Endothelial cell of umbilical vein (primary cell): ENCODE measurements around the gene DAND5. TPM values are rescaled to one million over a fixed set of nuclear protein-coding genes. Genes with fewer than 3 reads are reported as not detected.

Source experiments
- BruUV-seq: library from RNA; stranded (reverse); fragments of 400-500 nt; replicated peaks from 2 replicates; lab custom pipeline; 2021; lab: Mats Ljungman, UMichigan
- CTCF ChIA-PET: fragments of 300-600, 350-600 bp; sonication (Branson Sonifier 250); formaldehyde crosslinking; loops from one replicate; lab custom pipeline; 2021; ENCODE audit warnings: antibody characterized with exemption, inconsistent platforms; lab: Charles Lee
- POLR2A ChIA-PET: fragments of 300-600, 350-600 bp; sonication (Branson Sonifier 250); formaldehyde crosslinking; loops from one replicate; lab custom pipeline; 2021; ENCODE audit warnings: antibody characterized with exemption, inconsistent platforms; lab: Charles Lee
- DNase-seq: peaks from one replicate; pipeline ENCODE4 v3.0.0-alpha.2; 2011; ENCODE audit warnings: low read depth, low spot score
- FAIRE-seq: peaks from 2 replicates; lab custom pipeline; 2011; peaks lifted over from hg19 to GRCh38; lab: Jason Lieb, UNC
- H2AFZ ChIP-seq: 2 replicates; pipeline ENCODE4 v1.6.0; 2012; ENCODE audit warnings: low read depth, low read length, control low read depth, inconsistent platforms
- H3K27ac ChIP-seq: 2 replicates; pipeline ENCODE4 v1.5.1; 2011; ENCODE audit warnings: low read depth, mild to moderate bottlenecking, control low read depth, low read length, moderate library complexity; ENCODE audit not compliant: insufficient read depth
- H3K27me3 ChIP-seq, 2 experiments: 2 replicates each; pipeline versions ENCODE4 v1.6.0 to v1.6.1; 2011; ENCODE audit warnings: low read length in 2 of 2, mixed read lengths in 1 of 2; ENCODE audit not compliant: control insufficient read depth in 2 of 2, insufficient read depth in 2 of 2
- H3K36me3 ChIP-seq, 2 experiments: 2 replicates in 1 of 2; 3 replicates in 1 of 2; pipeline ENCODE4 v1.5.1; 2011; ENCODE audit warnings: low read length in 2 of 2, mild to moderate bottlenecking in 1 of 2, moderate library complexity in 1 of 2; ENCODE audit not compliant: control insufficient read depth in 2 of 2, insufficient read depth in 2 of 2; ENCODE audit errors: extremely low read depth in 1 of 2
- H3K4me1 ChIP-seq: 3 replicates; pipeline ENCODE4 v1.5.1; 2011; ENCODE audit warnings: mild to moderate bottlenecking, low read length; ENCODE audit not compliant: control insufficient read depth, insufficient read depth; ENCODE audit errors: extremely low read depth
- H3K4me2 ChIP-seq: 2 replicates; pipeline ENCODE4 v1.6.1; 2011; ENCODE audit warnings: low read length, control low read depth, mixed read lengths; ENCODE audit not compliant: insufficient read depth
- H3K4me3 ChIP-seq, 3 experiments: fragments of 200-600 bp in 1 of 3; sonication (generic), shearing (Covaris generic) in 1 of 3; replicated peaks in 1 of 3; 2 replicates each; pipeline ENCODE4 v1.5.1; 2011 to 2016; ENCODE audit warnings: control low read depth in 3 of 3, low read length in 3 of 3, mild to moderate bottlenecking in 2 of 3, inconsistent platforms in 1 of 3, low read depth in 1 of 3, moderate library complexity in 1 of 3; ENCODE audit not compliant: insufficient read depth in 1 of 3
- H3K79me2 ChIP-seq: 2 replicates; pipeline ENCODE4 v1.6.0; 2012; ENCODE audit warnings: low read length, inconsistent platforms; ENCODE audit not compliant: control insufficient read depth, insufficient read depth
- H3K9ac ChIP-seq: replicated peaks from 2 replicates; pipeline ENCODE3; 2011; ENCODE audit warnings: low read length, control low read depth; ENCODE audit not compliant: insufficient read depth; ENCODE audit errors: extremely low read depth
- H3K9me1 ChIP-seq: replicated peaks from 3 replicates; pipeline ENCODE4 v1.6.0; 2011; ENCODE audit warnings: mild to moderate bottlenecking, low read length; ENCODE audit not compliant: control insufficient read depth, insufficient read depth; ENCODE audit errors: extremely low read depth
- H3K9me3 ChIP-seq: replicated peaks from 2 replicates; pipeline ENCODE4 v1.5.1; 2012; ENCODE audit warnings: low read length, inconsistent platforms; ENCODE audit not compliant: control insufficient read depth, insufficient read depth
- H4K20me1 ChIP-seq: replicated peaks from 2 replicates; pipeline ENCODE3; 2011; ENCODE audit warnings: mild to moderate bottlenecking, low read length; ENCODE audit not compliant: control insufficient read depth, insufficient read depth; ENCODE audit errors: extremely low read depth
- EZH2 ChIP-seq: IDR thresholded peaks from 2 replicates; pipeline ENCODE4 v1.6.1; 2012; ENCODE audit warnings: borderline replicate concordance, low read depth, mild to moderate bottlenecking, moderate library complexity, low read length, inconsistent platforms; ENCODE audit not compliant: severe bottlenecking
- FOS ChIP-seq: IDR thresholded peaks from 2 replicates; pipeline ENCODE4 v1.6.1; 2011; ENCODE audit warnings: mild to moderate bottlenecking, low read length, moderate library complexity, borderline replicate concordance; ENCODE audit not compliant: insufficient read depth
- GATA2 ChIP-seq: IDR thresholded peaks from 2 replicates; pipeline ENCODE4 v1.7.0; 2011; ENCODE audit warnings: low read depth, mild to moderate bottlenecking, moderate library complexity, mixed read lengths, low read length; ENCODE audit not compliant: insufficient read length, insufficient read depth
- JUN ChIP-seq: IDR thresholded peaks from 2 replicates; pipeline ENCODE4 v1.6.1; 2011; ENCODE audit warnings: borderline replicate concordance, low read depth; ENCODE audit not compliant: insufficient read length, insufficient read depth
- MYC ChIP-seq: IDR thresholded peaks from one replicate; pipeline ENCODE4 v1.6.1; 2011; ENCODE audit warnings: mild to moderate bottlenecking, low read depth, low read length
- POLR2A ChIP-seq: IDR thresholded peaks from 2 replicates; pipeline ENCODE4 v1.6.1; 2012; ENCODE audit warnings: low read depth, mild to moderate bottlenecking, control low read depth, low read length
- POLR2AphosphoS5 ChIP-seq: IDR thresholded peaks from 2 replicates; pipeline ENCODE4 v1.6.1; 2012; ENCODE audit warnings: low read depth, mild to moderate bottlenecking, control low read depth, low read length, moderate library complexity; ENCODE audit not compliant: insufficient read depth
- dilution Hi-C: fragments of 300-500 bp; cut with MboI; formaldehyde crosslinking; loops from one replicate; pipeline ENCODE4 v1.15.0; 2019; ENCODE audit warnings: low sequenced_read_pairs; ENCODE audit not compliant: extremely low pct_ligation_motif_present
- intact Hi-C: fragments of 100-400 bp; cut with micrococcal nuclease; formaldehyde crosslinking; loops from one replicate; pipeline ENCODE4 v1.10.0; 2022
- polyA plus RNA-seq, 4 experiments: library from polyadenylated mRNA; depleted of rRNA in 3 of 4; stranded (reverse) in 3 of 4; unstranded in 1 of 4; fragments of >200 nt; gene quantifications; 2 replicates each; pipeline versions ENCODE4 v1.2.1 to v1.2.3, GENCODE V29; 2011 to 2012; ENCODE audit warnings: missing spikeins in 1 of 4
- total RNA-seq: library from RNA; stranded (reverse); gene quantifications from 2 replicates; pipeline ENCODE4 v1.2.3, GENCODE V29; 2021
- TF ChIP-seq, protein P1 (sequence below): IDR thresholded peaks from 2 replicates; pipeline ENCODE4 v1.6.1; 2011; ENCODE audit not compliant: insufficient read depth, insufficient read length
- TF ChIP-seq, protein P2 (sequence below), 2 donors: IDR thresholded peaks; 1 replicate in 1 of 2; 2 replicates in 1 of 2; pipeline ENCODE4 v1.5.1; 2011; ENCODE audit warnings: low read length in 2 of 2, mild to moderate bottlenecking in 2 of 2, moderate library complexity in 2 of 2, control low read depth in 1 of 2, inconsistent platforms in 1 of 2, low read depth in 1 of 2; ENCODE audit not compliant: insufficient read depth in 1 of 2; ENCODE audit errors: extremely low read depth in 1 of 2

Gene DAND5
- total and polyA plus RNA-seq, 2 donors (not counting 3 experiments of a cell fraction or from before 2014, with no cell fraction given), result 0.06 to 0.20 TPM

DNA sequence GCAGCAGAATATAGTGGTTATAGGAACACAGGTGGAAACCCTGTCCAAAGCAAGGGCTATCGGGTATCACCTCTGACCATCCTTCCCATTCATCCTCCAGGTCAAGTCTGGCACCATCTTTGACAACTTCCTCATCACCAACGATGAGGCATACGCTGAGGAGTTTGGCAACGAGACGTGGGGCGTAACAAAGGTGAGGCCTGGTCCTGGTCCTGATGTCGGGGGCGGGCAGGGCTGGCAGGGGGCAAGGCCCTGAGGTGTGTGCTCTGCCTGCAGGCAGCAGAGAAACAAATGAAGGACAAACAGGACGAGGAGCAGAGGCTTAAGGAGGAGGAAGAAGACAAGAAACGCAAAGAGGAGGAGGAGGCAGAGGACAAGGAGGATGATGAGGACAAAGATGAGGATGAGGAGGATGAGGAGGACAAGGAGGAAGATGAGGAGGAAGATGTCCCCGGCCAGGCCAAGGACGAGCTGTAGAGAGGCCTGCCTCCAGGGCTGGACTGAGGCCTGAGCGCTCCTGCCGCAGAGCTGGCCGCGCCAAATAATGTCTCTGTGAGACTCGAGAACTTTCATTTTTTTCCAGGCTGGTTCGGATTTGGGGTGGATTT, 25.8 kb upstream of the DAND5 start:
- Histone ChIP-seq H3K4me3 (no peak overlapping the region), H4K20me1 (no peaks in the 10 kb centered on the region), H3K36me3 (peaks cover 25 to 55% of the 10 kb centered on the region in 2 experiments), H3K27me3 (no peaks in the 10 kb centered on the region), H3K9ac (no peak overlapping the region), H3K4me1 (peaks cover 27% of the 10 kb centered on the region), H3K4me2 (no peak overlapping the region), H3K9me3 (no peaks in the 10 kb centered on the region), H3K79me2 (peaks cover 64% of the 10 kb centered on the region), H2AFZ (no peak overlapping the region), H3K9me1 (no peaks in the 10 kb centered on the region), H3K27ac (no peak overlapping the region)
- dilution Hi-C loops, result no loop called here
- intact Hi-C loops, result no loop called here
- TF ChIP-seq, protein P1, sequence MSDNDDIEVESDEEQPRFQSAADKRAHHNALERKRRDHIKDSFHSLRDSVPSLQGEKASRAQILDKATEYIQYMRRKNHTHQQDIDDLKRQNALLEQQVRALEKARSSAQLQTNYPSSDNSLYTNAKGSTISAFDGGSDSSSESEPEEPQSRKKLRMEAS, result no peak
- no peak for TF ChIP-seq POLR2AphosphoS5
- no peak for TF ChIP-seq FOS
- TF ChIP-seq MYC, result no peak
- no peak for TF ChIP-seq EZH2
- TF ChIP-seq, protein P2, sequence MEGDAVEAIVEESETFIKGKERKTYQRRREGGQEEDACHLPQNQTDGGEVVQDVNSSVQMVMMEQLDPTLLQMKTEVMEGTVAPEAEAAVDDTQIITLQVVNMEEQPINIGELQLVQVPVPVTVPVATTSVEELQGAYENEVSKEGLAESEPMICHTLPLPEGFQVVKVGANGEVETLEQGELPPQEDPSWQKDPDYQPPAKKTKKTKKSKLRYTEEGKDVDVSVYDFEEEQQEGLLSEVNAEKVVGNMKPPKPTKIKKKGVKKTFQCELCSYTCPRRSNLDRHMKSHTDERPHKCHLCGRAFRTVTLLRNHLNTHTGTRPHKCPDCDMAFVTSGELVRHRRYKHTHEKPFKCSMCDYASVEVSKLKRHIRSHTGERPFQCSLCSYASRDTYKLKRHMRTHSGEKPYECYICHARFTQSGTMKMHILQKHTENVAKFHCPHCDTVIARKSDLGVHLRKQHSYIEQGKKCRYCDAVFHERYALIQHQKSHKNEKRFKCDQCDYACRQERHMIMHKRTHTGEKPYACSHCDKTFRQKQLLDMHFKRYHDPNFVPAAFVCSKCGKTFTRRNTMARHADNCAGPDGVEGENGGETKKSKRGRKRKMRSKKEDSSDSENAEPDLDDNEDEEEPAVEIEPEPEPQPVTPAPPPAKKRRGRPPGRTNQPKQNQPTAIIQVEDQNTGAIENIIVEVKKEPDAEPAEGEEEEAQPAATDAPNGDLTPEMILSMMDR (IDR thresholded peaks at IDR 0.05; ENCODE audit: extremely low read depth in 1 of 2, insufficient read depth in 1 of 2, low read depth in 1 of 2, low read length in 2 of 2), result no peak
- no peak for TF ChIP-seq POLR2A
- TF ChIP-seq JUN, result no peak
- no peak for TF ChIP-seq GATA2
- no peak for DNase-seq
- CTCF ChIA-PET, result no interaction called here
- FAIRE-seq, result no peak
- POLR2A ChIA-PET, result interaction anchor here (0.7 kb wide), 2 partner anchors 13 to 22 kb away, joined by 3 to 7 read pairs; no protein-coding TSS in a partner anchor
- no TSS peak for BruUV-seq
